Muscle of back (tissue), 11 donors: Measurements from ENCODE around the gene SGF29. TPM values are rescaled to one million over a fixed set of nuclear protein-coding genes. Genes with fewer than 3 reads are reported as not detected.
A peak's percentile ranks its signal among the peaks of the same experiment; 100 is the strongest.
"Not testable (repeated sequence)": the region's sequence is repeated elsewhere in the genome, so short reads cannot be mapped to it uniquely, and the experiment has no call there.

Experiments used
- DNase-seq, 3 donors: peaks; one replicate each; pipeline versions ENCODE4 v3.0.0 to v3.0.0-alpha.2; 2013
- polyA plus RNA-seq, 10 donors: library from polyadenylated mRNA; unstranded; fragments of 120-200 nt; gene quantifications; one replicate each; pipeline ENCODE4 v1.2.1, GENCODE V29; 2013; ENCODE audit not compliant: insufficient read length in 10 of 10

SGF29 gene
- polyA plus RNA-seq, 10 donors, result 5.9 to 18.4 (median 14.7) TPM

- no peak for DNase-seq
These were observed 8.0 kb downstream of the SGF29 start for GRCh38 chr16:28561557-28562187.

GRCh38 chr16:28562199-28562598 is 8.5 kb downstream of the SGF29 start:
- no peak for DNase-seq

GRCh38 chr16:28563218-28563617 is 9.5 kb downstream of the SGF29 start:
- DNase-seq, result no peak

DNA sequence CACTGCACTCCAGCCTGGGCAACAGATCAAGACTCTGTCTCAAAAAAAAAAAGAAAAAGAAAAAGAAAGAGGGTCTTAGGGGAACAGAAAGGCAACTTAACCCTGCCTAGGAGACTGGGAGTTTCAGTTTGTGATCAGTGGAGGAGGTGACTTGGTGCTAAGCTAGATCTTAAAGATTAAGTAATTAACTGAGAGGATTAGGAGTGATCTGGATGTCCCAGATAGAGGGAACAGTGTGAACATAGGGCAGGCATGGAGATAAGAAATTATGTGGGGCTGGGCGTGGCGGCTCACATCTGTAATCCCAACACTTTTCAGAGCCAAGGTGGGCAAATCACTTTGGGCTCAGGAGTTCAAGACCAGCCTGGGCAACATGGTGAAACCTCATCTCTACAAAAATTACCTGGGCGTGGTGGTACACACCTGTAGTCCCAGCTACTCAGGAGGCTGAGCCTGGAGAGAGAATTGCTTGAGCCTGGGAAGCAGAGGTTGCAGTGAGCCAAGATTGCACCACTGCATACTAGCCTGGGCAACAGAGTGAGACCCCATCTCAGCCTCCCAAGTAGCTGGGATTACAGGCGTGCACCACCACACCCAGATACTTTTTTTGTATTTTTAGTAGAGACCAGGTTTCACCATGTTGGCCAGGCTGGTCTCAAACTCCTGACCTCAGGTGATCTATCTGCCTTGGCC is 12.7 kb downstream of the SGF29 start:
- DNase-seq, result not testable (repeated sequence)

DNA sequence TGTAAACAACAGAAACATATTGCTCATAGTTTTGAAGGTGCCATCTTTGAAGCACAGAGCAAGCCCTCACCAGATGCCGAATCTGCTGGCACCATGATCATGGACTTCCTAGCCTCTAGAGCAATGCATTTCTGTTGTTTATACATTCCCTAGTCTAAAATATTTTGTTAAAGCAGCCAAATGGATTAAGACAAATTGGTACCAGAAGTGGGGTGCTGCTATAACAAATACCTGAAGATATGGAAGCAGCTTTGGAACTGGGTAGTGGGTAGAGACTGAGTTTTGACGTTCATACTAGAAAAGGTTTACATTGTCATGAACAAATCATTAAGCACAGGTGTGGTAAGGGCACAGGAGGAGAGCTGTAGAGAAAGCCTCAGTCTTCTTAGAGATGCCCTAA is 13.6 kb downstream of the SGF29 start:
- DNase-seq, result no peak

- no peak for DNase-seq
These were observed 15.3 kb downstream of the SGF29 start for GRCh38 chr16:28569021-28569420.

DNA sequence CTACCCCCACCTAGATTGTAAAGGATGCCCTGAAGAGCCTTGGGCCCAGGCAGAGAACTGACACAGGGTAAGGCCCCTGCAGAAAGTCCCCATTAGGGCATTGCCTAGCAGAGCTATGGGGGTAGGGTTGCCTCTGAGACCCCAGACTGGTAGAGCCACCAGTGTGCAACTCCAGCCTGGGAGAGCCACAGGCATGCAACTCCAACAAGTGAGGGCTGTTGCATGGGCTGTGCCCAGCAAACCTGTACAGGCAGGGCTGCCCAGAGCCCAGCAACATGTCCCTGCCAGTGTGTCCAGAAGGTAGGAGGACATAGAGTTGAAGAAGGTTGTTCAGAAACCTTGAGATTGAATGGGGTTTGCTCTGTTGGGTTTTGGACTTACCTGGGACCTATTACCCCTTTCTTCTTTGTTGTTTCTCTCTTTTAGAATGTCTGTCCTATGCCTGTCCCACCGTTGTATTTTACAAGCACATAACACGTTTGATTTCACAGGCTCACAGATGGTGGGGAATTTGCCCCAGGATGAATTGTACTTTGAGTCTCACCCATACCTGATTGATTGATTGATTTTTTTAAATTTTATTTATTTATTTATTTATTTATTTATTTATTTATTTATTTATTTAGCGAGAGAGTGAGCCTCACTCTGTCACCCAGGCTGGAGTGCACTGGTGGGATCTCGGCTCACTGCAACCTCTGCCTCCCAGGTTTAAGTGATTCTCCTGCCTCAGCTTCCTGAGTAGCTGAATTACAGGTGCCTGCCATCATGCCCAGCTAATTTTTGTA is 16.4 kb downstream of the SGF29 start:
- no peak for DNase-seq

DNA sequence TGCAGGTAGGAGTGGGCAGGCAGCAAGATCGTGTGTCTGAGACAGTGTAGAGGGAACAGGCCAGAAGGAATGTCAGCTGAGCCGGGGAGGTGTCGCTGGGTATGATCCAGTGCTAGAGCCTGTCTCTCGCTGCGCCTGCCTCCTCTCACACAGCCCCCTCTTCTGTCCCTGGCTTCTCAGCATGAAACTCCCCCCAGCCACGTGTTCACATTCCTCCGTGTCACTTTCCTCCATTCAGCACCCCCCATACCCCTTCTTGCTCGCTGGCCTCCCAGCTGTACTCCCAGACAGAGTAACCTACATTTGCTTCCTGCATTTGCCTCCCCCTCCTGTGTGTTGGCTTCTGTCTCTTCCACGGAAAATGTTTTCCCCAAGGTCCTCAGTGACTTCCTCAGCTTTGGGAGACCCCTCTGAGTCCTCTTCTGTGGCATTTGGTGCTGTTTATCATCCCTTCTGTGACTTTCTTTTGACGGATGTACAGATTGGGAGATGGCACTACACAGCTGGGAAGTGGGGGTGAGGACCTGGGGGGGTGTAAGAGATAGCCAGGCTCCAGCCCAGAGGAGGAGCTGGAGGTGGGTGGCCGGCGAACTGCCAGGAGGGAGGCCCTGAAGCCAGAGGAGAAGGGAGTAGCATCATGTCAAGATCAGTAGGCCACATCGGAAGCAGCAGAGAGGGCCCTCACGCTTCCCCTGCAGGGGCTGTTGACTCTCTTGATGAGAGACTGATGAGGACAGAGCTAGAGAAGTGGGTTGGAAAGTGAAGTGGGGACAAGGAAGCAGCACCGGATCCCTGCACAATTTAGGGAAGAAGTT is 19.2 kb downstream of the SGF29 start:
- DNase-seq, result peak; percentile 66 to 90 (median 69)

DNA sequence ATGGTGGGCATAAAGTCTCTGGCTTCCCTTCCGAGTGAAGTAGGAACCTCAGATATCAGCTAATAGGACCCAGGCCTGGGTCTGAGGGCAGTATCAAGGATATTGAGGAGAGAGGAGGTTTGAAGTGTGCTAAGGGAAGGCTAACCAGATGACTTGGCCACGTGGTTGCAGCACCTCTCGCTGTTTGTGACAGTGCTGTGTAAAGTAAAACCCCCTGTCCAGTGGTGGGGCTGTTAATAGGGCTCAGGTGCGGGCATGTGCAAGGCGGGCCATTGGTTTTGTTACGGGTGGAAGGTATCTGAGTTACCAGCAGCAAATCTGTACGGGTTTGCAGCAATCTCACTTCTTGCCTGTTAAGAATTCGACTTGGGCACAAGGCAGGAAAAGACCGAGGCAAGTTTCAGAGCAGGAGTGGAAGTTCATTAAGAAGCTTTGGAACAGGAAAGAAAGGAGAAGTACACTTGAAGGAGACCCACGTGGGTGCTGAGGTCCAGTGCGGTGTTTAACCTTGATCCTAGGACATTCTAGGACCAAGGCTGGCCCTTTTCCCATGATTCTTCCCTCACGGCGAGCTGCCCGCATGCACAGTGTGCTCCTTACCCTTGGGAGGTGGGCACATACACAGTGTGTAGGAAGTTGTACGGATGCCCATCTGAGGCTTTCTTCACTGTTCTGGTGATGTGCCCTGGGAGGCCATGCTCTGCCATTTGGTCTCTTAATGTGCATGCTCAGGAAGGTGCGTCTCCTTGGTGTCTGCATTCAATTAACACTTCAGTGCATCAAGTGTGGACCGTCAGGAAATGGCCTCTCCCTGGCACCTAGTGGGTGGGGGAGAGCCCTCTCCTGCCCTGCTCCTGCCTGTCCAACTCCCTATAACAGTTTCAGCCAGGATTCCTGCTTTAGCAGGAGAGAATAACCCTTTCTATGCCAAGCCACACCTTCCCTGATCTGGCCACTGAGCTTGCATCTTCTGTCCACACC is 20.3 kb downstream of the SGF29 start:
- no peak for DNase-seq

DNA sequence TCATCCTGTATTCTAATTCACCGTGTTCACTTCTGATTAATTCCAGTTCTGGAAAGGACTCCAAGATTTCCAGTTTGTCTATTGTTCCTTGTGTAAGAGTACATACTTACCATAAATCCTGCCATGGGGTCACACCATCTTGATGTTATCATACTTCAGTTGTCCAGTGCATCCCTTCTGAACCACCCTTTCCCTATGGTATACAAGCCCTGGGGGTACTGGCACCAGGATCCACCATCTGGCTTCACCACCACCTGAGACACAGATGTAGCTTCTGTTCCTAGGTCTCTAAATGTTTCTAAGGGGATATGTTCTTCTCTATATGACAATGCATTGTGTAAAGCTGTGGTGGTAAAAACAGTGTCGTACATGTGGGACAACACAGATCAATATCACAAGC is 21.2 kb downstream of the SGF29 start:
- DNase-seq, result no peak

DNA sequence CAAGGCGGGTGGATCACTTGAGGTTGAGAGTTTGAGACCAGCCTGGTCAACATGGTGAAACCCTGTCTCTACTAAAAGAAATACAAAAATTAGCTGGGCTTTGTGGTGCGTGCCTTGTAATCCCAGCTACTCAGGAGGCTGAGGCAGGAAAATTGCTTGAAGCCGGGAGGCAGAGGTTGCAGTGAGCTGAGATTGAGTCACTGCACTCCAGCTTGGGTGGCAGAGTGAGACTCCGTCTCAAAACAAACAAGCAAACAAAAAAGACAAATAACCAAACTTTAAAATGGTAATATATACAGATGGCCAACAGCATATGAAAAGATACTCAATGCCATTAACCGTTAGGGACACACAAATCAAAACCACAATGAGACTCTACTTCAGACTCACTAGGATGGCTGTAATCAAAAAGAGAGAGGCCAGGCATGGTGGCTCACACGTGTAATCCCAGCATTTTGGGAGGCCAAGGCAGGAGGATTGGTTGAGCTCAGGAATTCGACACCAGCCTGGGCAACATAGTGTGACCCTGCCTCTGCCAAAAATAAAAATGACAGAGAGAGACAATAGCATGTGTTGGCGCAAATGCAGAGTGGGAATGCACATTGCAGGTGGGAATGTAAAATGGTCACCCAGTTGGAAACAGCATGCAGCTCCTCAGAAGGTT is 21.9 kb downstream of the SGF29 start:
- no peak for DNase-seq

GRCh38 chr16:28580726-28581315 is 27.1 kb downstream of the SGF29 start:
- DNase-seq, result no peak

GRCh38 chr16:28585674-28586073 is 32.0 kb downstream of the SGF29 start:
- DNase-seq, result no peak

- DNase-seq, result no peak
These were observed 32.7 kb downstream of the SGF29 start for GRCh38 chr16:28586466-28586865.

DNA sequence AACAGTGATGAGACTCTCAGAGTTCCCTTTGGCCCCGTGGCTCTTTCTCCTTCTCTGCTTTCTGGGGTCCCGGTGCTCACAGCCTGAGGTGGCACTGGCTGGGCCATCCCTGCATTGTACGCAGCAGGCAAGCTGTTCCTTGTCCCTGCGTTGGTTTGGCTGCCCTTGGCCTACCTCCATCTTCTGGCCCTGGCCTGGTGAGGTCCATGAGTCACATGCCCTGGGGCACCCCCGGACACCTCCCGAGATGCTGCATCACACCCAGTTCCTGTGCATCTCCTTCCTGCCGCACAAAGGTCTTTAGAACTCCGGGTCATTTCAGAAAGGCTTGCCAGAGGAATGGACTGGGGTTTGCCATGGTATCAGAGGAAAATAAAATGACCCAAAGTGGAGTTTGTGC is 33.7 kb downstream of the SGF29 start:
- no peak for DNase-seq

DNA sequence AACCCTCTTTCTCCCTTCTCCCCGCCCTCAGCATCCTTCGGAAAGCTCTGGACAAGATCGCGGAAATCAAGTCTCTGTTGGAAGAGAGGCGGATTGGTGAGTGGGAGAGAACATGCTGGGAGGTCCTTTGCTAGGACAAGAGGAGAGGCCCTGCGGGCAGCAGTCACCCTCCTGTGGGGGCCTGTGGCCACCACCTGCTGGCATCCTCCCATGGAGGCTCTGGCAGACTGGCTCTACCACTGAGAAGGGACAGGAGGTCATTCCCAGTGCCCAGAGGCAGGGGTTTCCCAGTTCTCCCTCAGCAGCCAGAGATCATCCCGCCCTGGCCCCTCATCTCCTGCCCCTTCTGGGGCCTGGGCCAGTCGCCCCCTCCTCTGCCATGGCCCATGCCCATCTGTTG is 35.3 kb downstream of the SGF29 start:
- DNase-seq, result no peak

- DNase-seq, result no peak
These were observed 36.2 kb downstream of the SGF29 start for GRCh38 chr16:28589930-28590329.

GRCh38 chr16:28590384-28591340 is 36.9 kb downstream of the SGF29 start:
- DNase-seq, result no peak

GRCh38 chr16:28591355-28591754 is 37.6 kb downstream of the SGF29 start:
- DNase-seq, result no peak
